ENCODE data around the gene SREBF2.

SREBF2 gene

DNA sequence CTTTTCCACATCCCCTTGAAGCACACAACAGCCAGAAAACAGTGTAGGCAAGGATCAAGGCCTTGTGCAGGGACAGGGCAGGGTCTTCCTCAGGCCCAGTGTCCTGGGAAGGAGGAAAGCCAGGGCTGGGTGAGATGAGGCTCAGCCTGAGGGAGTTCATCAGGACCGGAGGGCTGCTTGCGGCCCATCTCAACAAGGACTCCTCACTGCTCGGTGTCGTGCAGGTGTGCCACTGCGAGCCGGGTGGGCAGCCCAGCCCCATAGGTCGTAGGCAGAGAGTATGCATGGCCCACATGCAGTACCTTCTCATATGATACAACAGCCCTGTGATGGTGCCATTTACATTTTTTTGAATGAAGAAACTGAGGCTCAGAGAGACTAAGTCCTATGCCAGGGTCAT lies 69.1 kb downstream of the SREBF2 start:
- no peak for TF ChIP-seq EZH2phosphoT487 (IDR thresholded peaks at IDR 0.05; ENCODE audit: borderline replicate concordance)
- TF ChIP-seq, protein P1, sequence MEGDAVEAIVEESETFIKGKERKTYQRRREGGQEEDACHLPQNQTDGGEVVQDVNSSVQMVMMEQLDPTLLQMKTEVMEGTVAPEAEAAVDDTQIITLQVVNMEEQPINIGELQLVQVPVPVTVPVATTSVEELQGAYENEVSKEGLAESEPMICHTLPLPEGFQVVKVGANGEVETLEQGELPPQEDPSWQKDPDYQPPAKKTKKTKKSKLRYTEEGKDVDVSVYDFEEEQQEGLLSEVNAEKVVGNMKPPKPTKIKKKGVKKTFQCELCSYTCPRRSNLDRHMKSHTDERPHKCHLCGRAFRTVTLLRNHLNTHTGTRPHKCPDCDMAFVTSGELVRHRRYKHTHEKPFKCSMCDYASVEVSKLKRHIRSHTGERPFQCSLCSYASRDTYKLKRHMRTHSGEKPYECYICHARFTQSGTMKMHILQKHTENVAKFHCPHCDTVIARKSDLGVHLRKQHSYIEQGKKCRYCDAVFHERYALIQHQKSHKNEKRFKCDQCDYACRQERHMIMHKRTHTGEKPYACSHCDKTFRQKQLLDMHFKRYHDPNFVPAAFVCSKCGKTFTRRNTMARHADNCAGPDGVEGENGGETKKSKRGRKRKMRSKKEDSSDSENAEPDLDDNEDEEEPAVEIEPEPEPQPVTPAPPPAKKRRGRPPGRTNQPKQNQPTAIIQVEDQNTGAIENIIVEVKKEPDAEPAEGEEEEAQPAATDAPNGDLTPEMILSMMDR (conservative IDR thresholded peaks at IDR 0.05; ENCODE audit: low read length) = no peak
- Histone ChIP-seq H3K9me3 (ENCODE audit: insufficient read depth, low read depth, low read length) (no peaks in the 10 kb centered on the region), H3K36me3 (ENCODE audit: insufficient read depth, low read length) (peaks cover 96% of the 10 kb centered on the region), H3K27me3 (ENCODE audit: insufficient read depth, low read length, poor library complexity, severe bottlenecking) (no peaks in the 10 kb centered on the region), H3K4me1 (ENCODE audit: insufficient read depth, low read length, poor library complexity, severe bottlenecking) (no peaks in the 10 kb centered on the region), H3K9me2 (replicated peaks; ENCODE audit: low read depth, low read length) (no peaks in the 10 kb centered on the region), H3F3A (ENCODE audit: low read depth) (no peaks in the 10 kb centered on the region), H3K79me2 (ENCODE audit: insufficient read depth, low read length) (no peaks in the 10 kb centered on the region), H2AFZ (ENCODE audit: low read length) (no peak overlapping the region), H3K9ac (ENCODE audit: low read depth, low read length, poor library complexity, severe bottlenecking) (no peak overlapping the region), H3K4me3 (ENCODE audit: low read length, poor library complexity, severe bottlenecking) (no peak overlapping the region), H3K4me2 (ENCODE audit: low read depth, low read length, poor library complexity, severe bottlenecking) (no peak overlapping the region), H4K20me1 (ENCODE audit: insufficient read depth, low read length, poor library complexity, severe bottlenecking) (no peaks in the 10 kb centered on the region)

- Histone ChIP-seq H3K4me3 (ENCODE audit: low read length, poor library complexity, severe bottlenecking) (no peak overlapping the region), H3K9me2 (replicated peaks; ENCODE audit: low read depth, low read length) (no peaks in the 10 kb centered on the region), H2AFZ (ENCODE audit: low read length) (no peak overlapping the region), H4K20me1 (ENCODE audit: insufficient read depth, low read length, poor library complexity, severe bottlenecking) (no peaks in the 10 kb centered on the region), H3F3A (ENCODE audit: low read depth) (no peaks in the 10 kb centered on the region), H3K4me1 (ENCODE audit: insufficient read depth, low read length, poor library complexity, severe bottlenecking) (peaks cover 5% of the 10 kb centered on the region), H3K36me3 (ENCODE audit: insufficient read depth, low read length) (peaks cover 87% of the 10 kb centered on the region), H3K27me3 (ENCODE audit: insufficient read depth, low read length, poor library complexity, severe bottlenecking) (no peaks in the 10 kb centered on the region), H3K79me2 (ENCODE audit: insufficient read depth, low read length) (no peaks in the 10 kb centered on the region), H3K4me2 (ENCODE audit: low read depth, low read length, poor library complexity, severe bottlenecking) (no peak overlapping the region), H3K9me3 (ENCODE audit: insufficient read depth, low read depth, low read length) (no peaks in the 10 kb centered on the region), H3K9ac (ENCODE audit: low read depth, low read length, poor library complexity, severe bottlenecking) (no peak overlapping the region)
- TF ChIP-seq, protein P1 (conservative IDR thresholded peaks at IDR 0.05; ENCODE audit: low read length) = no peak
- TF ChIP-seq EZH2phosphoT487 (IDR thresholded peaks at IDR 0.05; ENCODE audit: borderline replicate concordance) = no peak
Observed at GRCh38 chr22:41902932-41903421, 70.1 kb downstream of the SREBF2 start.

DNA sequence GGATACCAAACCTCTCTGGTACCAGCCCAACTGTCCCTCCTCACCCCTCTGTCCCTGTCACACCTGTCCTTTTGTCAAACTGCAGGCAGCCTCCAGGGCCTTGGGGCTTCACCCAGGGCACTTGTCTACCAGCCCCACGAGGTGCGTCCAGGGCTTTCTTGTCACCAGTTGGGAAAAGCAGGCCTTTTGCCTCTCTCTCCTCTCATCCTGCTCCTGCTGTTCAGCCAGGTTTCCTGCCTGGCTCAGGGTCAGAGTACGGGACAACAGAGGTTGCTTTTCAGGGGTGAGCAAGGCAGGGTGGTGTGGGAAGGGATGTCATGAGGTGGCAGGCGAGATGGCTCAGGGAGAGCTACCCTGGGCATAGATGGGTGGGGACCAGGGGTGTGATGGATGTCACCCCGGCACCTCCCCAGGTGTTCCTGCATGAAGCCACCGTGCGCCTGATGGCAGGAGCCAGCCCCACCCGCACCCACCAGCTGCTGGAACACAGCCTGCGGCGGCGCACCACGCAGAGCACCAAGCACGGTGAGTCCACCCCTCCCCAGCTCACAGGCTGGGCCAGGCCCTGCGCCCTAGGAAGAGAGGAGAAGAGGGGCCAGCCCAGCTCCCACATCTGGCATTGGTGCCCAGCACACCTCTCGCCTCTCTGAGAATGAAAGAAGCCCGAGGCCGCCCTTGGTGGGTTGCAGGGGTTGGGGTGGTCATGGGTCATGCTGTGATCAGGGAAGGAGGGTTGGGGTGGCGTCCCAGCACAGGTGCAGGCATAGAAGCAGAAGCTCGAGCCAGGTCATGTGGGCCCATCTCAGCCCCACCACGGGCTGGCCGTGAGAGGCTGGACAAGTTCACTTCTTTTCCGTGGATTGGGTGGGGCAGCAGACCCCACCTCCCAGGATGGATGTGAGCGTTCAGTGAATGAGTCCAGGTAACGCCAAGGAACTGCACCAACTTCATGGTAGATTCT lies 71.8 kb downstream of the SREBF2 start:
- Histone ChIP-seq H3F3A (ENCODE audit: low read depth) (no peaks in the 10 kb centered on the region), H3K9me3 (ENCODE audit: insufficient read depth, low read depth, low read length) (no peaks in the 10 kb centered on the region), H3K4me1 (ENCODE audit: insufficient read depth, low read length, poor library complexity, severe bottlenecking) (peaks cover 19% of the 10 kb centered on the region), H3K79me2 (ENCODE audit: insufficient read depth, low read length) (no peaks in the 10 kb centered on the region), H3K4me2 (ENCODE audit: low read depth, low read length, poor library complexity, severe bottlenecking) (no peak overlapping the region), H3K27me3 (ENCODE audit: insufficient read depth, low read length, poor library complexity, severe bottlenecking) (no peaks in the 10 kb centered on the region), H4K20me1 (ENCODE audit: insufficient read depth, low read length, poor library complexity, severe bottlenecking) (no peaks in the 10 kb centered on the region), H3K36me3 (ENCODE audit: insufficient read depth, low read length) (peaks cover 71% of the 10 kb centered on the region), H2AFZ (ENCODE audit: low read length) (no peak overlapping the region), H3K9ac (ENCODE audit: low read depth, low read length, poor library complexity, severe bottlenecking) (no peak overlapping the region), H3K4me3 (ENCODE audit: low read length, poor library complexity, severe bottlenecking) (no peak overlapping the region), H3K9me2 (replicated peaks; ENCODE audit: low read depth, low read length) (no peaks in the 10 kb centered on the region)
- no peak for TF ChIP-seq EZH2phosphoT487 (IDR thresholded peaks at IDR 0.05; ENCODE audit: borderline replicate concordance)
- TF ChIP-seq, protein P1 (conservative IDR thresholded peaks at IDR 0.05; ENCODE audit: low read length) = no peak

Data from Loucy (cell line).